ENCODE measurements around the gene KCTD21. TPM values are rescaled to one million over a fixed set of nuclear protein-coding genes. Genes with fewer than 3 reads are reported as not detected.

The KCTD21 gene
- polyA plus RNA-seq, 3 donors: 7.1 to 9.5 (median 8.1) TPM

- no peak for DNase-seq (ENCODE audit: extremely low read depth in 1 of 11, low read depth in 9 of 11, low spot score in 4 of 11)
Measured at GRCh38 chr11:78163828-78164227, 24.6 kb downstream of the KCTD21 start.

GRCh38 chr11:78161962-78162371, 26.5 kb downstream of the KCTD21 start:
- no peak for DNase-seq (ENCODE audit: extremely low read depth in 1 of 11, low read depth in 9 of 11, low spot score in 4 of 11)

- DNase-seq (ENCODE audit: extremely low read depth in 1 of 11, low read depth in 9 of 11, low spot score in 4 of 11): no peak
Measured at GRCh38 chr11:78161346-78161745, 27.1 kb downstream of the KCTD21 start.

GRCh38 chr11:78160557-78160956, 27.9 kb downstream of the KCTD21 start:
- DNase-seq (ENCODE audit: extremely low read depth in 1 of 11, low read depth in 9 of 11, low spot score in 4 of 11): no peak

- no peak for DNase-seq (ENCODE audit: extremely low read depth in 1 of 11, low read depth in 9 of 11, low spot score in 4 of 11)
Measured at GRCh38 chr11:78158987-78159652, 29.3 kb downstream of the KCTD21 start.

GRCh38 chr11:78156127-78156844, 32.1 kb downstream of the KCTD21 start:
- DNase-seq (ENCODE audit: extremely low read depth in 1 of 11, low read depth in 9 of 11, low spot score in 4 of 11): no peak

GRCh38 chr11:78151804-78152203, 36.6 kb downstream of the KCTD21 start:
- no peak for DNase-seq (ENCODE audit: extremely low read depth in 1 of 11, low read depth in 9 of 11, low spot score in 4 of 11)

- no peak for DNase-seq (ENCODE audit: extremely low read depth in 1 of 11, low read depth in 9 of 11, low spot score in 4 of 11)
Measured at GRCh38 chr11:78150754-78151153, 37.7 kb downstream of the KCTD21 start.

GRCh38 chr11:78150346-78150745, 38.1 kb downstream of the KCTD21 start:
- no peak for DNase-seq (ENCODE audit: extremely low read depth in 1 of 11, low read depth in 9 of 11, low spot score in 4 of 11)

GRCh38 chr11:78149646-78150045, 38.8 kb downstream of the KCTD21 start:
- DNase-seq (ENCODE audit: extremely low read depth in 1 of 11, low read depth in 9 of 11, low spot score in 4 of 11): no peak

GRCh38 chr11:78147807-78148206, 40.6 kb downstream of the KCTD21 start:
- DNase-seq (ENCODE audit: extremely low read depth in 1 of 11, low read depth in 9 of 11, low spot score in 4 of 11): no peak

GRCh38 chr11:78145511-78146025, 42.9 kb downstream of the KCTD21 start:
- DNase-seq (ENCODE audit: extremely low read depth in 1 of 11, low read depth in 9 of 11, low spot score in 4 of 11): no peak

GRCh38 chr11:78140392-78141077, 47.9 kb downstream of the KCTD21 start:
- DNase-seq (ENCODE audit: extremely low read depth in 1 of 11, low read depth in 9 of 11, low spot score in 4 of 11): no peak

- DNase-seq (ENCODE audit: extremely low read depth in 1 of 11, low read depth in 9 of 11, low spot score in 4 of 11): peak; percentile 88 to 96 (median 94)
Measured at GRCh38 chr11:78139422-78140391, 48.7 kb downstream of the KCTD21 start, which contains the start of gene ALG8. Gene ALG8, minus strand, starts transcription at chr11:78139626. Its CDS starts 38 bp downstream, at chr11:78139588.

- peak in 1 of 11 donors; percentile 1 for DNase-seq (ENCODE audit: extremely low read depth in 1 of 11, low read depth in 9 of 11, low spot score in 4 of 11)
Measured at GRCh38 chr11:78138694-78139421, 49.6 kb downstream of the KCTD21 start.

- DNase-seq (ENCODE audit: extremely low read depth in 1 of 11, low read depth in 9 of 11, low spot score in 4 of 11): no peak
Measured at GRCh38 chr11:78138291-78138690, 50.1 kb downstream of the KCTD21 start.

- no peak for DNase-seq (ENCODE audit: extremely low read depth in 1 of 11, low read depth in 9 of 11, low spot score in 4 of 11)
Measured at GRCh38 chr11:78132475-78132874, 56.0 kb downstream of the KCTD21 start.

GRCh38 chr11:78131956-78132355, 56.5 kb downstream of the KCTD21 start:
- no peak for DNase-seq (ENCODE audit: extremely low read depth in 1 of 11, low read depth in 9 of 11, low spot score in 4 of 11)

Measured in renal cortex interstitium (tissue), 11 donors.